ENCODE measurements around the gene TMUB2. TPM values are rescaled to one million over a fixed set of nuclear protein-coding genes. Genes with fewer than 3 reads are reported as not detected.

Gene TMUB2
- total RNA-seq, 6 donors from 2014 or later = 28.5 to 46.1 (median 34.9) TPM

DNA sequence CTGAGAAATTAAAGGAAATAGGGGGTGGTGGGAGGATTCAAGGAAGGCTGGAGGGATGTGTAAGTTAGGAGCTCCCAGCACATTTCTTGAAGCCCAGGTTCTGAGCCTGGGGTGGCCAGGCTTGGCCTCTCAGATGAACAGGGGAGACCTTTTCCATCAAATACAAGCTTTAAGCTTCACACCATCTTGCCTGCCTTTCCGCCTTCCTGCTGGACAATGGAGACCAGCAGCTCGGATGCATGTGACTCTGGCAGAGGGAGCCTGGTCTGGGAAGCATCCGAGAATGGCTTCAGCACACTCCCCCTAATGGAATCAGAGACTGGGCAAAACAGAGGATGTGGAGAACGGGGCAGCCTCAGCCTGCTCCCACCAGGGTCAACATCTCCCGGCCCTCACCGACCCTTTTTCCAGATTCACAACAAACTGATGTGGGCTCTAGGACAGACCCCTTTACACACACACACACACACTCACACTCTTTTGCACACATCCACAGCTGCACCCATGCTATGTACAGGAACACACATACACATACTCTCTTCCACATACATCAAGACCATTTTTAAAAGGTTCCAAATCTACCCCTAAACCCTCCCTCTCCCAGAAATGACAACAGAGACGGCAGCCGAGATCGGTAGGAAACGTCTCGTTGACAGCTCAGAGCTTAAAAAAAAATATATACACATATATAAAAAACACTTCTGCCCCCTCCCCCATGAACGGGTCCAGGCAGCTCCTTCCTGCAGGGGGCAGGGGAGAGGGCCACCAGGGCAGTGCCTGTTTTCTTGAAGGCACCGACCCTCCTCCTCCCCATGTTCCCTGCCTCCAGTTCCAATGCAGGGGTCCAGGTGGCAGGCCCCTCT is 19.4 kb downstream of the TMUB2 start:
- Histone ChIP-seq H3K9me3 (no peaks in the 10 kb centered on the region), H3K4me1 (peaks cover 28 to 40% (median 30%) of the 10 kb centered on the region in 4 donors), H3K27ac (peak overlapping the region in 1 of 4 donors; percentile 19), H3K4me3 (no peak overlapping the region), H3K27me3 (no peaks in the 10 kb centered on the region), H3K36me3 (peaks cover 11 to 43% (median 36%) of the 10 kb centered on the region in 4 donors)
- WGBS, 2 donors = 59 to 65% methylated on average over 13 of the region's 13 CpGs
- ATAC-seq (ENCODE audit: low FRiP score in 2 of 2) (no peak), DNase-seq (no peak)
- TF ChIP-seq POLR2A (IDR thresholded peaks at IDR 0.05) = no peak
- TF ChIP-seq CTCF (IDR thresholded peaks at IDR 0.05) = no peak
- no peak for TF ChIP-seq POLR2AphosphoS5 (IDR thresholded peaks at IDR 0.05)
- no peak for TF ChIP-seq EP300 (IDR thresholded peaks at IDR 0.05)

DNA sequence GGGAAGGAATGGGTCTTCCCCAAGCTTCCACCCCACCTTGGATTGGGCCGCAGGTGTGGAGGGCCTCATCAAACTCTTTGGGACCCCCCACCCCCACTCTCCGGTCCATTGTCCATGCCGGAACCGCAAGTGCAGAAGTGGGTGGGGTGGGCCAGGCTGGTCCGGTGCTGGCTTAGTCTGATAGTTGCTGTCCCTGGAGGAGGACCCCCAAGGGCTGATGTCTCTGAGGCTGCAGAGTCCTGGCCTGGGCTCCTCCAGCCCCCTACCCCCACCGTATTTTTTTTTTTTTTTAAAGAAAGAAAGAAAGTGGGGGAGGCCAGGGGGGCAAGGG is 20.0 kb downstream of the TMUB2 start:
- WGBS, 2 donors = 78 to 84% methylated on average over 2 to 6 of the region's 6 CpGs
- no peak overlapping the region for H3K4me3 ChIP-seq
- peaks cover 27 to 39% (median 30%) of the 10 kb centered on the region in 4 donors for H3K4me1 ChIP-seq
- H3K9me3 ChIP-seq = no peaks in the 10 kb centered on the region
- peaks cover 13 to 49% (median 42%) of the 10 kb centered on the region in 4 donors for H3K36me3 ChIP-seq
- DNase-seq = no peak
- no peak overlapping the region for H3K27ac ChIP-seq
- TF ChIP-seq POLR2AphosphoS5 (IDR thresholded peaks at IDR 0.05) = no peak
- no peaks in the 10 kb centered on the region for H3K27me3 ChIP-seq
- no peak for ATAC-seq (ENCODE audit: low FRiP score in 2 of 2)

GRCh38 chr17:44207319-44207718 is 20.5 kb downstream of the TMUB2 start:
- TF ChIP-seq EP300 (IDR thresholded peaks at IDR 0.05) (no peak), POLR2AphosphoS5 (IDR thresholded peaks at IDR 0.05) (no peak), POLR2A (IDR thresholded peaks at IDR 0.05) (no peak), CTCF (IDR thresholded peaks at IDR 0.05) (no peak)
- H3K4me3 ChIP-seq = no peak overlapping the region
- no peak for ATAC-seq (ENCODE audit: low FRiP score in 2 of 2)
- DNase-seq = no peak
- peaks cover 13 to 53% (median 42%) of the 10 kb centered on the region in 4 donors for H3K36me3 ChIP-seq
- WGBS, 2 donors = 88 to 90% methylated on average over 15 to 17 of the region's 17 CpGs
- no peaks in the 10 kb centered on the region for H3K9me3 ChIP-seq
- no peak overlapping the region for H3K27ac ChIP-seq
- peaks cover 27 to 39% (median 30%) of the 10 kb centered on the region in 4 donors for H3K4me1 ChIP-seq
- no peaks in the 10 kb centered on the region for H3K27me3 ChIP-seq

DNA sequence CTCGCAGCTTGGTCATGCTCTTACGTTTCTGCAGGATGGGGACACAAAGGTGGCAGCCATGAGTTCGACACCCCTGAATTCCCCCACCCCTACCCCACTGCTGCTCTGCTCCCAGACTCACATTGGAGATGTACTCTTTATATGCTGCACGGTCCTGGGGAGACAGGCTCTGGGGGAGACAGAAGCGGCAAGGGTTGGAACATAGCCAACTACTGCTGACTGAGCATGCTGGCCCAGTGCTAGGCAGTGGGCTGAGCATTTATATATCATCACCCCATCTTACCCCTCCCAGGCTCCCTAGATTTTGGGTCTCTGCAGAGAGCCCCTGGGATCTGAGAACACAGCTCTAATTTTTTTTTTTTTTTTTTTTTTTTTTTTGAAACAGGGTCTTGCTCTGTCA is 21.0 kb downstream of the TMUB2 start:
- WGBS, 2 donors = 78% methylated on average over 2 to 5 of the region's 5 CpGs
- no peaks in the 10 kb centered on the region for H3K9me3 ChIP-seq
- DNase-seq = no peak
- H3K36me3 ChIP-seq = peaks cover 13 to 53% (median 42%) of the 10 kb centered on the region in 4 donors
- H3K4me3 ChIP-seq = no peak overlapping the region
- no peak overlapping the region for H3K27ac ChIP-seq
- no peaks in the 10 kb centered on the region for H3K27me3 ChIP-seq
- H3K4me1 ChIP-seq = peaks cover 27 to 39% (median 30%) of the 10 kb centered on the region in 4 donors
- TF ChIP-seq POLR2A (IDR thresholded peaks at IDR 0.05) (no peak), CTCF (IDR thresholded peaks at IDR 0.05) (no peak), EP300 (IDR thresholded peaks at IDR 0.05) (no peak), POLR2AphosphoS5 (IDR thresholded peaks at IDR 0.05) (no peak)
- ATAC-seq (ENCODE audit: low FRiP score in 2 of 2) = no peak

DNA sequence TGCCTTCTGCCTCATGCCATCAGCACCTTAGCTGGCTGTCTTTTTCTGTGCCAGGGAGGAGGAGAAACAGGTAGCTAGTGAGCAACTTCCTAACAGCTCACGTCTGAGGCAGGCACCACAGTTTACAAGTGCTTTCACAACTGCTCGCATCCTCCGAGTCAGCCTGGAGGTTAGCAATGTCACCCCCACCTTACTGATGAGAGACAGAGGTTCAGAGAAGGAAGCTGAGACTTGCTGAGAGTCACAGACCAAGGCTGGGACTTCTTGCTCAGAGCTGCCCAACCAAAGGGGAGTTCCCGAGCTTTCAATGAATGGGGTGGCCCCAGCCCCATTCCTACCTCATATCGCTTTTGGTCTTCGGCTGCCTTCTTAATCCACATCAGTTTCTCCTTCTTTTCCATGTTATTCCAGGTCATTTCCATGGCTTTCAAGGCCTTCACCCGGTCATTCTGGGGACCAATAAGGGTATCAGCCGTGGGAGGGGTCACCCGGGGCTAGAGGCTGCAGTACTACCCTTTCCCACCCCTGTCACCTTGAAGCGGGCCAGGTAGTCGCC is 23.1 kb downstream of the TMUB2 start:
- no peak for TF ChIP-seq EP300 (IDR thresholded peaks at IDR 0.05)
- TF ChIP-seq CTCF (IDR thresholded peaks at IDR 0.05) = no peak
- TF ChIP-seq POLR2A (IDR thresholded peaks at IDR 0.05) = no peak
- TF ChIP-seq POLR2AphosphoS5 (IDR thresholded peaks at IDR 0.05) = no peak
- H3K4me1 ChIP-seq = peaks cover 13 to 20% (median 13%) of the 10 kb centered on the region in 4 donors
- peaks cover 21 to 73% (median 57%) of the 10 kb centered on the region in 4 donors for H3K36me3 ChIP-seq
- H3K9me3 ChIP-seq = no peaks in the 10 kb centered on the region
- H3K27me3 ChIP-seq = no peaks in the 10 kb centered on the region
- WGBS, 2 donors = 61 to 71% methylated on average over 11 of the region's 11 CpGs
- ATAC-seq (ENCODE audit: low FRiP score in 2 of 2) (no peak), DNase-seq (no peak)
- H3K27ac ChIP-seq = peak overlapping the region in 2 of 4 donors; percentile 41 to 80
- H3K4me3 ChIP-seq = peak overlapping the region in 2 of 4 donors; percentile 1 to 13

All from upper lobe of left lung (tissue), 6 donors.